ENCODE results near the gene GCGR.

The GCGR gene

DNA sequence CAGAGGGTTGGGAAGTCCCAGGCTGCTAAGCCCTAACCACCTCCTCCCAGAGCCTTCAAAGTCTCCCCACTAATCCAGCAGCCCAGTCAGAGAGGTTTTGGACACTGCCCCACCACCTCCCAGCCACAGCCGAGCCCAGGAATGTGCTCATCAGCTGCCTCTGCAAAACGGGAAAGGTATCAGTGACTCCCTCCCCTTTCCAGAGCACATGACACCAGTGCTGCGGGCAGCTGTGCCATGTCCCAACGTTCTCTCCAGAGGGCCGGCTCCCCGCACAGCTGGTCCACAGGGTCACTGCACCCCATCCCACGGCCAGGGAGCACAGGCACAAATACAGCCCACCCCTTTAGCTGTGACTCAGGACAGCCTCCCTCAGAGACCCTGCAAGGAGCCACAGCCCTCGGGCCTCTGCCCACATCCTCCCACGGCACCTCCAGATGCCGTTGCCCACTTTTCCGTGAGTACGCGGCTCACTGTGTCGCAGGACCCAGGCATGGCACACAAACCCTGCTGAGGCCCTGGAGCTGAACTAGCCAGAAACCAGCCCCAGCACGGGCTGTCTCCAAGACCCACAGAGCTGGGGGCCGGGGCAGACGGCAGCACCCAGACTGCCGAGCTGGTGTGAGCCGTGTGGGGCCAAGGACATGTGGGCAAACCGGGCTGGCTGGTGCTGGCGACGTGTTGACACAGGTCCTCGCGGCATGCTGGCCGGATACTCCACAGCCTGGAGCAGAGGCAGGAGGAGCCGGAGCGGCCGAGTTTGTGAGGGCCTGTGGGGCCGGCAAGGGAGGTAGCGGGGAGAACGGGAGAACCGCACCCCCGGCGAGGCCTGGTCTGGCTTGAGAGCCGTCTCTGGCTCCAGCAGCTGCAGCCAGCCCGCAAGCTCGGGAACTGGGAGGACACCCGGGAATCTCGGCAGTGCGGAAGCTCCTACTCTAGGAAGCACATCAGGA is 37.2 kb downstream of the GCGR start:
- Histone ChIP-seq H3K4me1 (peaks cover 7% of the 10 kb centered on the region), H2AFZ (peak overlapping the region; percentile 97), H3K36me3 (ENCODE audit: control insufficient read depth, insufficient read depth, low read length) (no peaks in the 10 kb centered on the region), H3K27me3 (ENCODE audit: control insufficient read depth, insufficient read depth, low read length) (no peaks in the 10 kb centered on the region), H3K27ac (peak overlapping the region; percentile 5), H3K79me2 (no peaks in the 10 kb centered on the region), H3K4me3 (ENCODE audit: low read depth, low read length) (peak overlapping the region; percentile 1), H3K9me3 (ENCODE audit: control insufficient read depth, low read length) (no peaks in the 10 kb centered on the region), H3K9ac (no peak overlapping the region), H3K4me2 (ENCODE audit: low read length) (peak overlapping the region; percentile 43)
- TF ChIP-seq, protein P1, sequence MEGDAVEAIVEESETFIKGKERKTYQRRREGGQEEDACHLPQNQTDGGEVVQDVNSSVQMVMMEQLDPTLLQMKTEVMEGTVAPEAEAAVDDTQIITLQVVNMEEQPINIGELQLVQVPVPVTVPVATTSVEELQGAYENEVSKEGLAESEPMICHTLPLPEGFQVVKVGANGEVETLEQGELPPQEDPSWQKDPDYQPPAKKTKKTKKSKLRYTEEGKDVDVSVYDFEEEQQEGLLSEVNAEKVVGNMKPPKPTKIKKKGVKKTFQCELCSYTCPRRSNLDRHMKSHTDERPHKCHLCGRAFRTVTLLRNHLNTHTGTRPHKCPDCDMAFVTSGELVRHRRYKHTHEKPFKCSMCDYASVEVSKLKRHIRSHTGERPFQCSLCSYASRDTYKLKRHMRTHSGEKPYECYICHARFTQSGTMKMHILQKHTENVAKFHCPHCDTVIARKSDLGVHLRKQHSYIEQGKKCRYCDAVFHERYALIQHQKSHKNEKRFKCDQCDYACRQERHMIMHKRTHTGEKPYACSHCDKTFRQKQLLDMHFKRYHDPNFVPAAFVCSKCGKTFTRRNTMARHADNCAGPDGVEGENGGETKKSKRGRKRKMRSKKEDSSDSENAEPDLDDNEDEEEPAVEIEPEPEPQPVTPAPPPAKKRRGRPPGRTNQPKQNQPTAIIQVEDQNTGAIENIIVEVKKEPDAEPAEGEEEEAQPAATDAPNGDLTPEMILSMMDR (IDR thresholded peaks at IDR 0.05): no peak

DNA sequence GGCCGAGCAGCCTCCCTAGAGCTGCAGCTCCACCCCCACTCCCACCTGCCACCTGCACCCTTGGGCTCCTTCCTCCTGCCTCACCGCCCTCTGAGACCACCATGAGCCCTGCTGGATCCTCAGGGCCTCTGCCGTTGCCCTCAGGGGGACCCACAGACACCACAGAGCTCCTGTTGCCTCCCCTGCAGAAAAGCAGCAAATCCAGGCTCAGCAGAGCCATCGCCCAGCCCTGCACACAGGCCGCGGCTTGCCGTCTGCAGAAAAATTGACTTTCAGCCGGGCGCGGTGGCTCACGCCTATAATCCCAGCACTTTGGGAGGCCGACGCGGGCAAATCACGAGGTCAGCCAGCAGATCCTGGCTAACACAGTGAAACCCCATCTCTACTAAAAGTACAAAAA is 37.9 kb downstream of the GCGR start:
- no peaks in the 10 kb centered on the region for H3K36me3 ChIP-seq (ENCODE audit: control insufficient read depth, insufficient read depth, low read length)
- TF ChIP-seq, protein P1 (IDR thresholded peaks at IDR 0.05): no peak
- H2AFZ ChIP-seq: no peak overlapping the region
- no peaks in the 10 kb centered on the region for H3K9me3 ChIP-seq (ENCODE audit: control insufficient read depth, low read length)
- H3K27ac ChIP-seq: no peak overlapping the region
- H3K79me2 ChIP-seq: no peaks in the 10 kb centered on the region
- H3K4me1 ChIP-seq: peaks cover 7% of the 10 kb centered on the region
- no peak overlapping the region for H3K4me2 ChIP-seq (ENCODE audit: low read length)
- no peak overlapping the region for H3K4me3 ChIP-seq (ENCODE audit: low read depth, low read length)
- H3K27me3 ChIP-seq (ENCODE audit: control insufficient read depth, insufficient read depth, low read length): no peaks in the 10 kb centered on the region
- H3K9ac ChIP-seq: no peak overlapping the region

DNA sequence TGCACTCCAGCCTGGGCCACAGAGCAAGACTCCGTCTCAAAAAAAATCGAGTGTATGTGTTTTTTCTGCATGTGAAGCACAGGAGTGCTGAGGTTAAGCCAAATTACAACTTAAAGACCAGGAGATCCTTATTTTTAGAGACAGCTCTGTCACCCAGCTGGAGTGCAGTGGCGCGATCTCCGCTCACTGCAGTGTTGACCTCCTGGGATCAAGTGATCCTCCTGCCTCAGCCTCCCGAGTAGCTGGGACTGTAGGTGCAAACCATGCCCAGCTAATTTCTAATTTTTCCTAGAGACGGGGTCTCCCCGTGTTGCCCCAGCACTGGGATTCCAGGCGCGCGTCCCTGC is 38.4 kb downstream of the GCGR start:
- no peak overlapping the region for H2AFZ ChIP-seq
- H3K4me3 ChIP-seq (ENCODE audit: low read depth, low read length): no peak overlapping the region
- H3K36me3 ChIP-seq (ENCODE audit: control insufficient read depth, insufficient read depth, low read length): no peaks in the 10 kb centered on the region
- no peaks in the 10 kb centered on the region for H3K9me3 ChIP-seq (ENCODE audit: control insufficient read depth, low read length)
- no peak overlapping the region for H3K9ac ChIP-seq
- H3K4me1 ChIP-seq: peaks cover 7% of the 10 kb centered on the region
- no peaks in the 10 kb centered on the region for H3K27me3 ChIP-seq (ENCODE audit: control insufficient read depth, insufficient read depth, low read length)
- no peak overlapping the region for H3K27ac ChIP-seq
- no peaks in the 10 kb centered on the region for H3K79me2 ChIP-seq
- no peak overlapping the region for H3K4me2 ChIP-seq (ENCODE audit: low read length)
- TF ChIP-seq, protein P1 (IDR thresholded peaks at IDR 0.05): no peak

DNA sequence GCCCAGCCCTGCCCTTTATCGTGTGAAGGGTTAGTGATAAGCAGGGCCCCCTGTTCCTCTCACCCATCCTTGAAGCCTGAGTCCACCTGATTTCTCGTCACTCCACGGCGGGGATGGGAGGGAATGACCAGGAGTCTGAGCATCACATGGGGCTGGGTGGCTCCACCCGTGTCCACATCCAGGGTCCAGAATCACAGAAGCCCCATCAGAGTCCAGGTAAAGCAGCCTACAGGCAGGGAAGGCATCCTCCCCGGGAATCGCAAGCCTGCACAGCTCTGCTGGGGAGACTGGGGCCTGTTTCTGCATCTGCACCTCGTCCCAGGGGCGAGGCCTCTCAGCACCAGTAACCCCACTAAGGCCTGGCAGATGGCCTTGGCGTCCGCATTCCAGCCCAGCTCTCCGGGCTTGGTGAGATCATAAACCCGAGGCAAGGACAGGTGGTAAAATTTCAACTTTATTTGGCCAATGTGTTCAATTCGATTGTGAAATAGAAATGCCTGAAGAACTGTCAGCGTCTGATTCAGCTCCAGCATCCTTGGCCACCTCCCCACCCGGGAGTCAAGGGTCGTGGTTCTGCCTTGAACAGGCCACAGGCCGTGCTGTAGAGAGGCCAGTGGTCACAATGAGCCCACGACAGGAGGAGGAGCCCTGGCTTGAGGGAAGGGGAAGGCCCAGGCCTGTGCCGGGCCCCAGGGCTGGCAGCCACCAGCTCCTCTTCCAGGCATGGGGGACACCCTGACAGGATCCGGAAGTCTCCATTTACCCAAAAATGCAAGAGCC is 39.0 kb downstream of the GCGR start:
- no peaks in the 10 kb centered on the region for H3K36me3 ChIP-seq (ENCODE audit: control insufficient read depth, insufficient read depth, low read length)
- no peak overlapping the region for H3K27ac ChIP-seq
- H3K9ac ChIP-seq: no peak overlapping the region

More for the DNA sequence above, 39.0 kb downstream of the GCGR start:
- TF ChIP-seq, protein P1 (IDR thresholded peaks at IDR 0.05): no peak
- H3K4me3 ChIP-seq (ENCODE audit: low read depth, low read length): no peak overlapping the region
- no peak overlapping the region for H3K4me2 ChIP-seq (ENCODE audit: low read length)
- no peaks in the 10 kb centered on the region for H3K9me3 ChIP-seq (ENCODE audit: control insufficient read depth, low read length)
- H2AFZ ChIP-seq: no peak overlapping the region
- peaks cover 7% of the 10 kb centered on the region for H3K4me1 ChIP-seq
- H3K79me2 ChIP-seq: no peaks in the 10 kb centered on the region
- no peaks in the 10 kb centered on the region for H3K27me3 ChIP-seq (ENCODE audit: control insufficient read depth, insufficient read depth, low read length)
